Mesenchymal stem cell (in vitro differentiated cells and primary cell): Measurements from ENCODE around the gene TMPRSS13.

ENCODE experiments used
- DNase-seq: peaks from one replicate; pipeline ENCODE4 v3.0.0-alpha.2; 2013
- H2AFZ ChIP-seq: one replicate; pipeline ENCODE4 v1.6.1; 2013; ENCODE audit warnings: low read depth, mild to moderate bottlenecking, control low read depth, inconsistent platforms, low read length, moderate library complexity
- H2AK5ac ChIP-seq: 2 replicates; pipeline ENCODE4 v1.6.1; 2013; ENCODE audit warnings: low read length, moderate library complexity, mild to moderate bottlenecking, inconsistent platforms; ENCODE audit not compliant: severe bottlenecking
- H2BK120ac ChIP-seq: one replicate; pipeline ENCODE4 v1.6.1; 2013; ENCODE audit warnings: low read depth, mild to moderate bottlenecking, inconsistent platforms, low read length, moderate library complexity
- H2BK12ac ChIP-seq, 2 experiments: one replicate each; pipeline ENCODE4 v1.6.1; 2013; ENCODE audit warnings: inconsistent platforms in 2 of 2, low read length in 2 of 2, mild to moderate bottlenecking in 2 of 2, moderate library complexity in 2 of 2, control low read depth in 1 of 2
- H2BK15ac ChIP-seq: one replicate; pipeline ENCODE4 v1.6.1; 2013; ENCODE audit warnings: mild to moderate bottlenecking, low read depth, inconsistent platforms; ENCODE audit not compliant: poor library complexity, severe bottlenecking
- H2BK5ac ChIP-seq: 2 replicates; pipeline ENCODE4 v1.6.1; 2013; ENCODE audit warnings: low read depth, mild to moderate bottlenecking, low read length, control low read depth, inconsistent platforms; ENCODE audit not compliant: poor library complexity, severe bottlenecking
- H3K14ac ChIP-seq, 2 experiments: one replicate each; pipeline ENCODE4 v1.6.1; 2013; ENCODE audit warnings: inconsistent platforms in 2 of 2, low read length in 2 of 2, control low read depth in 1 of 2, mild to moderate bottlenecking in 1 of 2, moderate library complexity in 1 of 2
- H3K18ac ChIP-seq, 2 experiments: one replicate each; pipeline ENCODE4 v1.6.1; 2013; ENCODE audit warnings: inconsistent platforms in 2 of 2, low read length in 2 of 2, control low read depth in 1 of 2, low read depth in 1 of 2, mild to moderate bottlenecking in 1 of 2
- H3K23ac ChIP-seq, 2 experiments: one replicate each; pipeline ENCODE4 v1.6.1; 2013; ENCODE audit warnings: inconsistent platforms in 2 of 2, low read length in 2 of 2, mild to moderate bottlenecking in 2 of 2, moderate library complexity in 2 of 2, control low read depth in 1 of 2
- H3K27ac ChIP-seq: 2 replicates; pipeline ENCODE4 v1.5.1; 2013; ENCODE audit warnings: mild to moderate bottlenecking, moderate library complexity, low read length, control low read depth, inconsistent platforms; ENCODE audit not compliant: poor library complexity, severe bottlenecking
- H3K27me3 ChIP-seq, 2 experiments: 2 replicates each; pipeline versions ENCODE4 v1.6.1 to v1.7.0; 2013; ENCODE audit warnings: low read length in 2 of 2, mild to moderate bottlenecking in 2 of 2, moderate library complexity in 2 of 2, control low read depth in 1 of 2, inconsistent platforms in 1 of 2; ENCODE audit not compliant: control insufficient read depth in 1 of 2, insufficient read depth in 1 of 2
- H3K36me3 ChIP-seq, 2 experiments: 2 replicates each; pipeline versions ENCODE4 v1.6.1 to v1.7.0; 2013; ENCODE audit warnings: low read length in 2 of 2, control low read depth in 1 of 2, inconsistent platforms in 1 of 2, low read depth in 1 of 2, mild to moderate bottlenecking in 1 of 2; ENCODE audit not compliant: insufficient read depth in 2 of 2, control insufficient read depth in 1 of 2
- H3K4ac ChIP-seq, 2 experiments: one replicate each; pipeline ENCODE4 v1.6.1; 2013; ENCODE audit warnings: inconsistent platforms in 2 of 2, low read length in 2 of 2, mild to moderate bottlenecking in 2 of 2, moderate library complexity in 2 of 2, control low read depth in 1 of 2, low read depth in 1 of 2
- H3K4me1 ChIP-seq: 2 replicates; pipeline ENCODE4 v1.6.1; 2013; ENCODE audit warnings: low read depth, low read length, control low read depth; ENCODE audit not compliant: control insufficient read depth, insufficient read depth
- H3K4me2 ChIP-seq: 2 replicates; pipeline ENCODE4 v1.6.1; 2013; ENCODE audit warnings: low read length, mild to moderate bottlenecking, inconsistent platforms; ENCODE audit not compliant: poor library complexity, severe bottlenecking
- H3K4me3 ChIP-seq, 2 experiments: 2 replicates each; pipeline versions ENCODE4 v1.5.1 to v1.7.0; 2013; ENCODE audit warnings: low read length in 2 of 2, mild to moderate bottlenecking in 2 of 2, control low read depth in 1 of 2, low read depth in 1 of 2; ENCODE audit not compliant: insufficient read depth in 1 of 2
- H3K79me1 ChIP-seq: replicated peaks from 2 replicates; pipeline ENCODE4 v1.6.1; 2013; ENCODE audit warnings: mild to moderate bottlenecking, control low read depth, low read length, inconsistent platforms; ENCODE audit not compliant: poor library complexity, severe bottlenecking
- H3K9ac ChIP-seq: 2 replicates; pipeline ENCODE4 v1.7.0; 2013; ENCODE audit warnings: mild to moderate bottlenecking, low read length, moderate library complexity
- H3K9me3 ChIP-seq: 2 replicates; pipeline ENCODE4 v1.7.0; 2013; ENCODE audit warnings: mild to moderate bottlenecking, low read length; ENCODE audit not compliant: control insufficient read depth
- H4K8ac ChIP-seq: one replicate; pipeline ENCODE4 v1.6.1; 2013; ENCODE audit warnings: inconsistent platforms, mild to moderate bottlenecking, low read length, moderate library complexity
- H4K91ac ChIP-seq: one replicate; pipeline ENCODE4 v1.6.1; 2013; ENCODE audit warnings: mild to moderate bottlenecking, low read length, inconsistent platforms
- WGBS: methylation state at CpG from one replicate; pipeline ENCODE4 v1.1.7; 2013; ENCODE audit warnings: mixed read lengths; 5-methylcytosine and 5-hydroxymethylcytosine counted together

Gene TMPRSS13

DNA sequence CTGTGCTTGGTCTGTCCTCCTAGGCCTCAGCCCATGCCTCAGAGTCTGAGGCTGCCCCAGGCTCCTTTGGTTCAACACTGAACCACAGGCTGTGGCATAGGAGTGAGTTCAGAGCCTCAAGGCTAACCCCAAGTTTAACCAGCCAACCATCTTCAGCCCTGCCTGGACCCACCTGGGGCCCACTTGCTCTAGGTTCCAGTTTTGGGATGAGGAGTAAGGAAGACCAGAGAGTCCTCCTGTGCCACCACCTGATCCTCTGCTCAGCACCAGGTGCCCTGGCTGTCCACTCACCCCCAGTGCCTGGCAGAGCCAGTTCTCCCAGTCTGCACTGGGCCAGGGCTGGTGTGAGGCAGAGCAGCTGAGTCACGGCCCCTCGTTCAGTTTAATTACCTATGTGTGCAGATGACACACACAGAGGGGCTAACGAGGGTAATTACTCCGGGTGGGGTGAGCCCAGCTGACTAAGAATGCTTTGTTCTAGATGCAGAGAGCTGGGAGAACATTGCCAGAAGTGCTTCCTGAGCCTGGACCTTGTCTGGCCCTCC, 12.0 kb upstream of the TMPRSS13 start:
- 35% methylated on average over 4 of the region's 4 CpGs for WGBS
- Histone ChIP-seq H3K4me2 (no peak overlapping the region), H2BK120ac (no peak overlapping the region)

DNA sequence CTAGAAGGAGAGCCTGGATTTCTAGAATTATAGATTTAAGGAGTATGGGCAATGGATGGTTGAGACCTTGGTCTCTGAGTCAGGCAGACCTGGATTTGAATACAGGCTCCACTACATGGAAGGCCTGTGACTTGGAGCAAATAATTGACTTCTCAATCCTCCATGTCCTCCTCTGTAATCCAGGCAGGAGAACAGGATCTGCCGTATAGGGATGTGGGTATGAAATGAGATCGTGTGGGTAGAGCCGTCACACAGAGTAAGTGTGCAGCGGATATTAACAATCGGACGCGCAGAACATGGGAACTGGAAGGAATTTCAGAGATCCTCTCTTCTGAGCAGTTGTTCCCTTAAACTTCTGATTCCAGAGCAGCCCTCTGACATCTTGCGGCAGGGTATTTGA, 11.5 kb upstream of the TMPRSS13 start:
- WGBS, result 96% methylated on average over 8 of the region's 8 CpGs
- H3K23ac ChIP-seq, result no peak overlapping the region

More for the DNA sequence above, 12.0 kb upstream of the TMPRSS13 start:
- H3K36me3 ChIP-seq, result no peaks in the 10 kb centered on the region
- H3K23ac ChIP-seq, result peak overlapping the region in 1 of 2 experiments; percentile 14
- no peak overlapping the region for H2AK5ac ChIP-seq
- DNase-seq, result no peak
- no peak overlapping the region for H3K27ac ChIP-seq
- peak overlapping the region; percentile 12 for H2BK15ac ChIP-seq
- no peak overlapping the region for H3K9ac ChIP-seq
- H3K4me1 ChIP-seq, result peaks cover 4% of the 10 kb centered on the region
- H3K18ac ChIP-seq, result no peak overlapping the region
- H2AFZ ChIP-seq, result no peak overlapping the region
- no peak overlapping the region for H2BK12ac ChIP-seq
- no peak overlapping the region for H4K91ac ChIP-seq
- peaks cover 0 to 9% of the 10 kb centered on the region in 2 experiments for H3K27me3 ChIP-seq
- H2BK5ac ChIP-seq, result no peak overlapping the region
- no peak overlapping the region for H3K4ac ChIP-seq
- no peak overlapping the region for H3K4me3 ChIP-seq
- no peaks in the 10 kb centered on the region for H3K79me1 ChIP-seq
- no peak overlapping the region for H4K8ac ChIP-seq
- H3K14ac ChIP-seq, result peak overlapping the region in 1 of 2 experiments; percentile 19
- peaks cover 3% of the 10 kb centered on the region for H3K9me3 ChIP-seq

DNA sequence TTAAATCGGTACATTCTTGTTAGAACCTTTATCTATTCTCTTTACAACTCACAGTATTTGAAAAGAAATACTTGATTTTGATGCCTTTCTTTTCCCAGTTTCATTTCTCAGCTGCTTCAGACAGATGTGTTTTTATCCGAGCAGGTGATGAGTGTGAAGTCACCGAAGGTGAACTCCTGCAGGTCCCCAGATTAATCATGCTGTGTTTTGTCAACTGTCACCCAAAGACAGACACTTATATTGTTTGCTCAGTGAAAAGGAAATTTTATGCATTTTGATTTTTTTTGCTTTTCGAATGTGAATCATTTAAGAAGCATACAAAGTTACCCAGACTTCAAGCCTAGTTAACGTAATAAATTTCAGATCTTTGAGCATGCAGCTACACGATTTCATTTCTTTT, 7.8 kb upstream of the TMPRSS13 start:
- H2BK12ac ChIP-seq, result no peak overlapping the region
- no peak overlapping the region for H3K4me3 ChIP-seq
- H3K18ac ChIP-seq, result no peak overlapping the region
- H3K4me1 ChIP-seq, result peaks cover 10% of the 10 kb centered on the region
- H3K9me3 ChIP-seq, result no peaks in the 10 kb centered on the region
- H4K91ac ChIP-seq, result no peak overlapping the region
- no peak overlapping the region for H2BK15ac ChIP-seq
- H4K8ac ChIP-seq, result no peak overlapping the region
- H3K4me2 ChIP-seq, result no peak overlapping the region
- H3K9ac ChIP-seq, result no peak overlapping the region
- H2BK5ac ChIP-seq, result no peak overlapping the region
- H3K36me3 ChIP-seq, result no peaks in the 10 kb centered on the region
- no peak for DNase-seq
- H3K27ac ChIP-seq, result no peak overlapping the region
- no peak overlapping the region for H2AK5ac ChIP-seq
- H2AFZ ChIP-seq, result no peak overlapping the region
- H3K27me3 ChIP-seq, result peaks cover 0 to 26% of the 10 kb centered on the region in 2 experiments
- no peak overlapping the region for H2BK120ac ChIP-seq
- no peaks in the 10 kb centered on the region for H3K79me1 ChIP-seq
- H3K4ac ChIP-seq, result no peak overlapping the region
- no peak overlapping the region for H3K14ac ChIP-seq
- no peak overlapping the region for H3K23ac ChIP-seq
- 78% methylated on average over 3 of the region's 6 CpGs for WGBS

More for the DNA sequence above, 11.5 kb upstream of the TMPRSS13 start:
- Histone ChIP-seq H2BK15ac (peak overlapping the region; percentile 12), H2AK5ac (no peak overlapping the region), H2AFZ (no peak overlapping the region), H4K8ac (no peak overlapping the region), H3K79me1 (no peaks in the 10 kb centered on the region), H2BK120ac (no peak overlapping the region), H3K4me3 (no peak overlapping the region), H2BK5ac (no peak overlapping the region), H3K36me3 (no peaks in the 10 kb centered on the region), H3K18ac (no peak overlapping the region), H3K4me2 (no peak overlapping the region), H3K14ac (no peak overlapping the region), H2BK12ac (no peak overlapping the region), H3K4ac (no peak overlapping the region), H3K27me3 (peaks cover 0 to 9% of the 10 kb centered on the region in 2 experiments), H3K4me1 (peaks cover 4% of the 10 kb centered on the region), H3K9ac (no peak overlapping the region), H4K91ac (no peak overlapping the region), H3K9me3 (peaks cover 3% of the 10 kb centered on the region), H3K27ac (no peak overlapping the region)
- DNase-seq, result no peak

DNA sequence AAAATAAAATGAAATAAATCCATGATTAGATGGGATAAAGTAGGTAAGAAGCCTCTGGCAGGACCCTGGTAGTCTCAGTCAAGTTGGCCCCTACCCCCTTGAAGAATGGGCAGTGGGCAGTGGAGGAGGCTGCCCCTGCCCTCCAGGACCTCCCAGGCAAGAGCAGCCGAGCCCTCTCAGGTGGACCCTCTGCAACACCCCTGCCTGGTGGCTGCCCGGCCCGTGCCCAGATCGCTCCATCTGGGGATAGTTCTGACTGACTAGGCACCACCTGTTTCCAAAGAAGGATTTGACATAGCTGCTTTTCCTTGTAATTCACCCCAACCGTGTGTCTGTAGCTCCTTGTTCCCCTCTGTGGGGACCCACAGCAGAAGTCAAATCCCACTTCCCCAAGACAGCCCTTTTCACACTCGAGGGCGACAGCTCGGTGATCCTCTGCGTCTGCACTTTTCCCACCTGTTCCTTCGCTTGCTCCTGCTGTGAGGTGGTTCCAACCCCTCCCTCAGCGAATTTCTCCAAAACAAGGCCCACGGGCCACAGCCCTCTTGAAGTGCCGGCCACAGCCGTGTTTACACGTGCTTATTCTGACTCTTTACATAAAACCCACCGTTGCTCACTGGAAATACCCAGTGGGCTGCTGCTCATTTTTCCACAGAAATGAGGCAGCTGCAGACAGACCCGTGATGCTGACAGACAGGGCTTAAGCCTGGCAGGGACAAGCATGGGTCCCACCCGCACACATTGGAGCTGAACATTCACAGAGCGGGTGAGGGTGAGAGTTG, 5.5 kb upstream of the TMPRSS13 start:
- no peak overlapping the region for H3K4me3 ChIP-seq
- no peak overlapping the region for H4K91ac ChIP-seq
- no peak overlapping the region for H3K4me2 ChIP-seq
- H3K4me1 ChIP-seq, result peaks cover 9% of the 10 kb centered on the region
- H3K9me3 ChIP-seq, result no peaks in the 10 kb centered on the region
- no peak overlapping the region for H3K9ac ChIP-seq
- no peak overlapping the region for H3K4ac ChIP-seq
- no peaks in the 10 kb centered on the region for H3K36me3 ChIP-seq
- H3K18ac ChIP-seq, result no peak overlapping the region
- H2BK5ac ChIP-seq, result no peak overlapping the region
- no peaks in the 10 kb centered on the region for H3K79me1 ChIP-seq
- H4K8ac ChIP-seq, result no peak overlapping the region
- WGBS, result 92% methylated on average over 19 of the region's 19 CpGs
- no peak overlapping the region for H3K27ac ChIP-seq
- H3K14ac ChIP-seq, result peak overlapping the region in 1 of 2 experiments; percentile 11
- no peak for DNase-seq
- H2AK5ac ChIP-seq, result no peak overlapping the region
- H2AFZ ChIP-seq, result no peak overlapping the region
- H2BK120ac ChIP-seq, result no peak overlapping the region
- no peak overlapping the region for H2BK12ac ChIP-seq
- H2BK15ac ChIP-seq, result no peak overlapping the region
- H3K23ac ChIP-seq, result no peak overlapping the region
- peaks cover 0 to 35% of the 10 kb centered on the region in 2 experiments for H3K27me3 ChIP-seq
